Breast epithelium (tissue), 4 donors: ENCODE measurements around the gene ZNF23. TPM values are rescaled to one million over a fixed set of nuclear protein-coding genes. Genes with fewer than 3 reads are reported as not detected.

ENCODE experiments used
- DNase-seq, 2 donors: peaks; one replicate each; pipeline ENCODE4 v3.0.0-alpha.2; 2019; ENCODE audit warnings: low spot score in 2 of 2
- H3K27ac ChIP-seq, 2 donors: fragments of 200-600 bp; sonication (generic) in 1 of 2; one replicate each; pipeline ENCODE4 v1.5.1; 2016 to 2019; ENCODE audit warnings: mild to moderate bottlenecking in 1 of 2
- H3K27me3 ChIP-seq, 2 donors: fragments of 200-600 bp; sonication (generic) in 1 of 2; one replicate each; pipeline versions ENCODE4 v1.5.1 to v1.6.0; 2017 to 2019; ENCODE audit warnings: control low read depth in 1 of 2, mild to moderate bottlenecking in 1 of 2
- H3K36me3 ChIP-seq: fragments of 200-600 bp; one replicate; pipeline ENCODE4 v1.5.1; 2019
- H3K4me1 ChIP-seq, 2 donors: fragments of 200-600 bp; sonication (generic); one replicate each; pipeline ENCODE4 v1.5.1; 2016 to 2019; ENCODE audit warnings: control low read depth in 1 of 2
- H3K4me3 ChIP-seq, 3 donors: fragments of 200-600 bp; sonication (generic); 1 replicate in 2 of 3; 2 replicates in 1 of 3; pipeline ENCODE4 v1.5.1; 2016 to 2019; ENCODE audit warnings: mild to moderate bottlenecking in 3 of 3, moderate library complexity in 2 of 3
- H3K9me3 ChIP-seq, 2 donors: fragments of 200-600 bp; sonication (generic) in 1 of 2; one replicate each; pipeline ENCODE4 v1.5.1; 2016 to 2019; ENCODE audit warnings: control low read depth in 1 of 2
- POLR2A ChIP-seq: fragments of 450-650 bp; IDR thresholded peaks from one replicate; pipeline ENCODE4 v1.6.1; 2016; ENCODE audit warnings: antibody characterized with exemption, mild to moderate bottlenecking, moderate library complexity
- POLR2AphosphoS5 ChIP-seq, 3 donors: sonication (generic); formaldehyde crosslinking; IDR thresholded peaks; one replicate each; pipeline ENCODE4 v1.6.1; 2017; ENCODE audit warnings: antibody characterized with exemption in 3 of 3
- intact Hi-C: fragments of 100-400 bp; cut with DNase I; formaldehyde crosslinking; loops from one replicate; pipeline ENCODE4 v1.15.1; 2023; ENCODE audit warnings: low total_unique reads
- total RNA-seq, 3 donors: library from RNA; depleted of rRNA; stranded (reverse); fragments of >200 nt; gene quantifications; one replicate each; pipeline ENCODE4 v1.1.0, GENCODE V29; 2016
- TF ChIP-seq, protein P1 (sequence below), 3 donors: fragments of 450-650 bp; IDR thresholded peaks; one replicate each; pipeline ENCODE4 v1.5.1; 2016 to 2017; ENCODE audit warnings: antibody characterized with exemption in 3 of 3, mild to moderate bottlenecking in 3 of 3, moderate library complexity in 3 of 3

The ZNF23 gene
- total RNA-seq, 3 donors from 2014 or later: 9.8 to 16.8 (median 11.8) TPM

DNA sequence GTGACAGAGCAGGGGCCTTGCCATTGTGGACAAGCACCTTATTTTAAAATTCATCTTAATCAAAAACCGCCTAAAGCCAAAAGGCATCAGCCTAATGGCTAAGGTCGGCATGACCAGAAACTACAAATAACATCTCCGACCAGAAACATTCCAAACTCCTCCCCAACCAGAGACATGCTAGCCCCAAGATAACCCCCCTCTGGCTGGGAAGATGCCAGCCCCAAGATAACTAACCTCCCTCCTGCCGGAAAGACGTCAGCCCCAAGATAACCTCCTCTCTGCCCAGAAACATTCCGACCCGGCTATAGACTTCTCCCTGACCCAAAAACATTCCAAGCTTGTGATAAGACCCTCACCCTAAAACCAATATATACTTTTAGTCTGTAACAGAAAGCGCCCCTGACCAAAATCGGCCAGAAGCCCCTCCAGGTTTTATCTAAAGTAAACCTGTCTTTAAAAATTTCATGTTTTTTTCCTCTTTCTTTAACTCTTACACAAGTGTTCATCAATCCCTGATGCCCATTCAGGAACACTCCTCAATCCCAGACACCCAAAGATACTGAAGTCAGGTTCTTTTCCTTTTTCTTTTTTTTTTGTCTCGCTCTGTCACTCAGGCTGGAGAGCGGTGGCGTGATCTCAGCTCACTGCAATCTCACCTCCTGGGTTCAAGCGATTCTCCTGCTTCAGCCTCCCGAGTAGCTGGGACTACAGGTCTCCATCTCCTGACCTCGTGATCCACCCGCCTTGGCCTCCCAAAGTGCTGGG, 52.9 kb downstream of the ZNF23 start:
- H3K27me3 ChIP-seq: peaks cover 0 to 3% of the 10 kb centered on the region in 2 donors
- H3K4me3 ChIP-seq: no peak overlapping the region
- DNase-seq: no peak
- intact Hi-C loops: no loop called here
- no peaks in the 10 kb centered on the region for H3K36me3 ChIP-seq
- no peaks in the 10 kb centered on the region for H3K4me1 ChIP-seq
- no peaks in the 10 kb centered on the region for H3K9me3 ChIP-seq
- no peak for TF ChIP-seq POLR2AphosphoS5 (IDR thresholded peaks at IDR 0.05)
- no peak for TF ChIP-seq POLR2A
- TF ChIP-seq, protein P1, sequence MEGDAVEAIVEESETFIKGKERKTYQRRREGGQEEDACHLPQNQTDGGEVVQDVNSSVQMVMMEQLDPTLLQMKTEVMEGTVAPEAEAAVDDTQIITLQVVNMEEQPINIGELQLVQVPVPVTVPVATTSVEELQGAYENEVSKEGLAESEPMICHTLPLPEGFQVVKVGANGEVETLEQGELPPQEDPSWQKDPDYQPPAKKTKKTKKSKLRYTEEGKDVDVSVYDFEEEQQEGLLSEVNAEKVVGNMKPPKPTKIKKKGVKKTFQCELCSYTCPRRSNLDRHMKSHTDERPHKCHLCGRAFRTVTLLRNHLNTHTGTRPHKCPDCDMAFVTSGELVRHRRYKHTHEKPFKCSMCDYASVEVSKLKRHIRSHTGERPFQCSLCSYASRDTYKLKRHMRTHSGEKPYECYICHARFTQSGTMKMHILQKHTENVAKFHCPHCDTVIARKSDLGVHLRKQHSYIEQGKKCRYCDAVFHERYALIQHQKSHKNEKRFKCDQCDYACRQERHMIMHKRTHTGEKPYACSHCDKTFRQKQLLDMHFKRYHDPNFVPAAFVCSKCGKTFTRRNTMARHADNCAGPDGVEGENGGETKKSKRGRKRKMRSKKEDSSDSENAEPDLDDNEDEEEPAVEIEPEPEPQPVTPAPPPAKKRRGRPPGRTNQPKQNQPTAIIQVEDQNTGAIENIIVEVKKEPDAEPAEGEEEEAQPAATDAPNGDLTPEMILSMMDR (IDR thresholded peaks at IDR 0.05): no peak
- no peak overlapping the region for H3K27ac ChIP-seq

DNA sequence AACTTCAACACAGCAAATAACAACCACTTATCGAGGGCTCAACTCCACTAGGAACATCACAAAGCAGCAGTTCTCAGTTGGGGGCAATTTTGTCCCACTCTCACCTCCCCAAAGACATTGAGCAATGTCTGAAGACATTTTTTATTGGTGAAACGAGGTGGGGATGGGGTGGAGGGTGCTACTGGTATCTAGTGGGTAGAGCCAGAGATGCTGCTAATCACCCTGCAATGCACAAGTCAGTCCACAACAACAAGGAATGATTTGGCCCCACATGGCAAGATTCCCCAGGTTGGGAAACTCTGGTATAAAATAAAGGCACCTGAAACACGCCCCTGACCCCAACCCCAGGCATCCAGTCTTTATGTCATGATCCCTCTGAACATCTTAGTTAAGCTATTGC, 53.5 kb downstream of the ZNF23 start:
- no peak for DNase-seq
- TF ChIP-seq, protein P1 (IDR thresholded peaks at IDR 0.05): no peak
- TF ChIP-seq POLR2A: no peak
- no peak for TF ChIP-seq POLR2AphosphoS5 (IDR thresholded peaks at IDR 0.05)
- Histone ChIP-seq H3K4me1 (no peaks in the 10 kb centered on the region), H3K36me3 (no peaks in the 10 kb centered on the region), H3K9me3 (no peaks in the 10 kb centered on the region), H3K27me3 (peaks cover 0 to 3% of the 10 kb centered on the region in 2 donors), H3K4me3 (no peak overlapping the region), H3K27ac (no peak overlapping the region)
- intact Hi-C loops: no loop called here

DNA sequence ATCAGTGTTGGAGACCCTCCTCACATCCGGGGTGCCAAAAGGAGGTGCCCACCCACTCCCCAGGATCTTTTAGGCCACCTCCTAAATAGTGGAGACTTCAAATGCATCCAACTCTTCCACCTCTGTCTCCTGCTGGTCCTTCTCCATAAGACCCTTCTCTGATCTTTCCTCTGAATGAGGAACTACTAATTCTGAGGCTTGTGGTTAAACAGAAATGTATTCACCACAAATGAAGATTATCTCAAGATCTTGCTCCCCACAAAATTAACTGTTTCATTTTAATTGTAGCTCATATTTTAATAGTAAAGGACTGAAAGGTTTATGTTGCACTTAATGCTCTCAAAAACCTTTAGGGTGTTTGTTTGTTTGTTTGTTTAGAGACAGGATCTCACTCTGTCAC, 54.3 kb downstream of the ZNF23 start:
- Histone ChIP-seq H3K27ac (no peak overlapping the region), H3K4me1 (no peaks in the 10 kb centered on the region), H3K9me3 (no peaks in the 10 kb centered on the region), H3K4me3 (no peak overlapping the region), H3K27me3 (peaks cover 0 to 3% of the 10 kb centered on the region in 2 donors), H3K36me3 (no peaks in the 10 kb centered on the region)
- TF ChIP-seq POLR2A (no peak), POLR2AphosphoS5 (IDR thresholded peaks at IDR 0.05) (no peak)
- TF ChIP-seq, protein P1 (IDR thresholded peaks at IDR 0.05): no peak
- no peak for DNase-seq
- intact Hi-C loops: no loop called here

GRCh38 chr16:71406724-71407123, 55.3 kb downstream of the ZNF23 start:
- no peak overlapping the region for H3K27ac ChIP-seq

DNA sequence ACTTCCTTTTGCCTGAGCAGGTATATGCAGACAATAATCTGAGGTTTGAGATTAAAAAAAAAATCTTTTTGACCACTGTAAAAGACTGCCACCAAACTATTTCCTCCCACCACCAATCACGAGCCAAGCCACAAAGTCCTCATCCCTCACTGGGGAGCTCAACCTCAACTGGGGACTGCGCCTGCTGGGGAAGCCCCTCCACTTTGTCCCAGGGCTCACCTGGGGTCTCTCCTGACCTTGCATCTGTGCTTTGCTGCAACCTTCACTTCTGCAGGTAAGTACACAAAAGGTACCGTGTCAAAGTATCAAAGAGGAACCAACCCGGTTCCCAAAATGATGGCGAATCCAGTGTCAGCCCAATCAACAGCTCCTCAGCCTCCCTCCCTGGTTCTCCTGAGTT, 55.7 kb downstream of the ZNF23 start:
- intact Hi-C loops: no loop called here
- Histone ChIP-seq H3K4me3 (no peak overlapping the region), H3K27me3 (peaks cover 0 to 3% of the 10 kb centered on the region in 2 donors), H3K27ac (no peak overlapping the region), H3K36me3 (no peaks in the 10 kb centered on the region), H3K9me3 (no peaks in the 10 kb centered on the region), H3K4me1 (no peaks in the 10 kb centered on the region)
- no peak for DNase-seq
- TF ChIP-seq POLR2A: no peak

More at GRCh38 chr16:71406724-71407123, 55.3 kb downstream of the ZNF23 start:
- Histone ChIP-seq H3K36me3 (no peaks in the 10 kb centered on the region), H3K9me3 (no peaks in the 10 kb centered on the region), H3K4me3 (no peak overlapping the region), H3K27me3 (peaks cover 0 to 3% of the 10 kb centered on the region in 2 donors), H3K4me1 (no peaks in the 10 kb centered on the region)
- TF ChIP-seq POLR2AphosphoS5 (IDR thresholded peaks at IDR 0.05) (no peak), POLR2A (no peak)
- TF ChIP-seq, protein P1 (IDR thresholded peaks at IDR 0.05): no peak
- no peak for DNase-seq
- intact Hi-C loops: no loop called here
